ENCODE results near the gene ZNF624.
A peak's percentile ranks its signal among the peaks of the same experiment; 100 is the strongest.
"Not testable (repeated sequence)": the region's sequence is repeated elsewhere in the genome, so short reads cannot be mapped to it uniquely, and the experiment has no call there.

Gene ZNF624

GRCh38 chr17:16653367-16654041 lies at the start of gene ZNF624:
Gene ZNF624 (minus strand): TSS chr17:16653850.
- DNase-seq (ENCODE audit: low read depth): peak; percentile 88

GRCh38 chr17:16697603-16698002 lies 44.0 kb upstream of the ZNF624 start:
- not testable (repeated sequence) for DNase-seq (ENCODE audit: low read depth)

GRCh38 chr17:16690447-16690846 lies 36.8 kb upstream of the ZNF624 start:
- DNase-seq (ENCODE audit: low read depth): not testable (repeated sequence)

GRCh38 chr17:16689731-16690281 lies 36.2 kb upstream of the ZNF624 start, which contains the start of gene CCDC144A:
Gene CCDC144A (plus strand): TSS chr17:16690241. CDS start chr17:16690401, 160 bp downstream.
- DNase-seq (ENCODE audit: low read depth): peak; percentile 3

GRCh38 chr17:16687151-16687550 lies 33.5 kb upstream of the ZNF624 start:
- DNase-seq (ENCODE audit: low read depth): not testable (repeated sequence)

GRCh38 chr17:16686019-16686418 lies 32.4 kb upstream of the ZNF624 start:
- DNase-seq (ENCODE audit: low read depth): not testable (repeated sequence)

GRCh38 chr17:16683290-16684138 lies 29.9 kb upstream of the ZNF624 start:
- not testable (repeated sequence) for DNase-seq (ENCODE audit: low read depth)

GRCh38 chr17:16676676-16677268 lies 23.1 kb upstream of the ZNF624 start:
- DNase-seq (ENCODE audit: low read depth): no peak

GRCh38 chr17:16666907-16667636 lies 13.4 kb upstream of the ZNF624 start:
- not testable (repeated sequence) for DNase-seq (ENCODE audit: low read depth)

- DNase-seq (ENCODE audit: low read depth): not testable (repeated sequence)
These were observed 12.9 kb upstream of the ZNF624 start for GRCh38 chr17:16666553-16666906.

GRCh38 chr17:16662936-16663335 lies 9.3 kb upstream of the ZNF624 start:
- no peak for DNase-seq (ENCODE audit: low read depth)

GRCh38 chr17:16661217-16661616 lies 7.6 kb upstream of the ZNF624 start:
- no peak for DNase-seq (ENCODE audit: low read depth)

- DNase-seq (ENCODE audit: low read depth): no peak
These were observed 743 bp downstream of the ZNF624 start for GRCh38 chr17:16652847-16653366.

GRCh38 chr17:16652252-16652651 lies 1.4 kb downstream of the ZNF624 start:
- DNase-seq (ENCODE audit: low read depth): no peak

GRCh38 chr17:16649585-16649984 lies 4.1 kb downstream of the ZNF624 start:
- DNase-seq (ENCODE audit: low read depth): no peak

- DNase-seq (ENCODE audit: low read depth): no peak
These were observed 14.2 kb downstream of the ZNF624 start for GRCh38 chr17:16639438-16639837.

GRCh38 chr17:16623282-16623681 lies 30.4 kb downstream of the ZNF624 start:
- no peak for DNase-seq (ENCODE audit: low read depth)

GRCh38 chr17:16622540-16623277 lies 30.9 kb downstream of the ZNF624 start:
- no peak for DNase-seq (ENCODE audit: low read depth)

- no peak for DNase-seq (ENCODE audit: low read depth)
These were observed 36.1 kb downstream of the ZNF624 start for GRCh38 chr17:16617481-16618060.

- DNase-seq (ENCODE audit: low read depth): no peak
These were observed 54.1 kb downstream of the ZNF624 start for GRCh38 chr17:16599537-16599936.
